Tibial nerve (tissue), 4 donors: ENCODE results near the gene THSD7B. TPM values are rescaled to one million over a fixed set of nuclear protein-coding genes. Genes with fewer than 3 reads are reported as not detected.

ENCODE experiments used
- DNase-seq, 2 donors: peaks; one replicate each; pipeline ENCODE4 v3.0.0-alpha.2; 2019; ENCODE audit warnings: low spot score in 2 of 2
- H3K27ac ChIP-seq, 4 donors: fragments of 200-600 bp; sonication (generic) in 3 of 4; one replicate each; pipeline ENCODE4 v1.5.1; 2017 to 2019; ENCODE audit warnings: mild to moderate bottlenecking in 1 of 4
- H3K27me3 ChIP-seq, 2 donors: fragments of 200-600 bp; sonication (generic) in 1 of 2; one replicate each; pipeline versions ENCODE4 v1.5.1 to v1.6.0; 2017 to 2019
- H3K36me3 ChIP-seq, 3 donors: fragments of 200-600 bp; sonication (generic); one replicate each; pipeline ENCODE4 v1.5.1; 2018 to 2019
- H3K4me1 ChIP-seq, 4 donors: fragments of 200-600 bp; sonication (generic) in 3 of 4; one replicate each; pipeline ENCODE4 v1.5.1; 2017 to 2019
- H3K4me3 ChIP-seq, 4 donors: fragments of 200-600 bp; sonication (generic) in 3 of 4; one replicate each; pipeline ENCODE4 v1.5.1; 2017 to 2019; ENCODE audit warnings: mild to moderate bottlenecking in 1 of 4, moderate library complexity in 1 of 4
- H3K9me3 ChIP-seq, 4 donors: fragments of 200-600 bp; sonication (generic) in 3 of 4; one replicate each; pipeline ENCODE4 v1.5.1; 2017 to 2019
- CTCF ChIP-seq, 5 experiments: fragments of 200-600 bp in 3 of 5; fragments of 450-650 bp in 2 of 5; sonication (generic) in 3 of 5; IDR thresholded peaks; one replicate each; pipeline ENCODE4 v1.5.1; 2016 to 2019; ENCODE audit warnings: antibody characterized with exemption in 5 of 5, mild to moderate bottlenecking in 3 of 5, moderate library complexity in 2 of 5
- EP300 ChIP-seq, 2 donors: sonication (generic); formaldehyde crosslinking; IDR thresholded peaks; one replicate each; pipeline ENCODE4 v1.6.1; 2017; ENCODE audit warnings: antibody characterized with exemption in 2 of 2, mild to moderate bottlenecking in 1 of 2
- POLR2A ChIP-seq, 2 donors: fragments of 450-650 bp; IDR thresholded peaks; one replicate each; pipeline ENCODE4 v1.6.1; 2017; ENCODE audit warnings: antibody characterized with exemption in 2 of 2, mild to moderate bottlenecking in 2 of 2, moderate library complexity in 2 of 2
- WGBS, 2 donors: methylation state at CpG; one replicate each; pipeline ENCODE4 v1.1.5; 2018; 5-methylcytosine and 5-hydroxymethylcytosine counted together
- total RNA-seq, 4 donors: library from RNA; depleted of rRNA; stranded (reverse); fragments of >200 nt; gene quantifications; one replicate each; pipeline ENCODE4 v1.1.0, GENCODE V29; 2016

The THSD7B gene
- total RNA-seq, 4 donors from 2014 or later, result 1.5 to 13.8 (median 6.7) TPM

- no peak for DNase-seq
- Histone ChIP-seq H3K9me3 (no peaks in the 10 kb centered on the region), H3K4me1 (peaks cover 0 to 14% (median 0%) of the 10 kb centered on the region in 4 donors), H3K27me3 (no peaks in the 10 kb centered on the region), H3K27ac (no peak overlapping the region), H3K4me3 (no peak overlapping the region), H3K36me3 (no peaks in the 10 kb centered on the region)
- TF ChIP-seq EP300 (IDR thresholded peaks at IDR 0.05), result no peak
- no peak for TF ChIP-seq POLR2A (IDR thresholded peaks at IDR 0.05)
- no peak for TF ChIP-seq CTCF (IDR thresholded peaks at IDR 0.05)
- WGBS, 2 donors, result 41 to 56% methylated on average over 10 of the region's 10 CpGs
Observed at GRCh38 chr2:137115081-137115794, 349.9 kb downstream of the THSD7B start.

- no peaks in the 10 kb centered on the region for H3K27me3 ChIP-seq
- TF ChIP-seq POLR2A (IDR thresholded peaks at IDR 0.05) (no peak), EP300 (IDR thresholded peaks at IDR 0.05) (no peak), CTCF (IDR thresholded peaks at IDR 0.05) (no peak)
- no peaks in the 10 kb centered on the region for H3K9me3 ChIP-seq
- H3K4me1 ChIP-seq, result peaks cover 0 to 14% (median 0%) of the 10 kb centered on the region in 4 donors
- WGBS, 2 donors, result 83 to 85% methylated on average over 1 of the region's 1 CpG
- no peak for DNase-seq
- peak overlapping the region in 1 of 4 donors; percentile 21 for H3K27ac ChIP-seq
- H3K36me3 ChIP-seq, result no peaks in the 10 kb centered on the region
- no peak overlapping the region for H3K4me3 ChIP-seq
Observed at GRCh38 chr2:137115795-137116089, 350.4 kb downstream of the THSD7B start.

- no peak for DNase-seq
- H3K4me3 ChIP-seq, result no peak overlapping the region
- peaks cover 0 to 14% (median 0%) of the 10 kb centered on the region in 4 donors for H3K4me1 ChIP-seq
- no peak overlapping the region for H3K27ac ChIP-seq
- H3K9me3 ChIP-seq, result no peaks in the 10 kb centered on the region
- no peaks in the 10 kb centered on the region for H3K36me3 ChIP-seq
- TF ChIP-seq EP300 (IDR thresholded peaks at IDR 0.05) (no peak), CTCF (IDR thresholded peaks at IDR 0.05) (no peak), POLR2A (IDR thresholded peaks at IDR 0.05) (no peak)
- H3K27me3 ChIP-seq, result no peaks in the 10 kb centered on the region
Observed at GRCh38 chr2:137117385-137117784, 352.0 kb downstream of the THSD7B start.

- H3K9me3 ChIP-seq, result no peaks in the 10 kb centered on the region
- peaks cover 0 to 14% (median 0%) of the 10 kb centered on the region in 4 donors for H3K4me1 ChIP-seq
- no peak for DNase-seq
- no peak overlapping the region for H3K27ac ChIP-seq
- no peaks in the 10 kb centered on the region for H3K36me3 ChIP-seq
- TF ChIP-seq EP300 (IDR thresholded peaks at IDR 0.05) (no peak), POLR2A (IDR thresholded peaks at IDR 0.05) (no peak)
- no peak overlapping the region for H3K4me3 ChIP-seq
- H3K27me3 ChIP-seq, result no peaks in the 10 kb centered on the region
Observed at GRCh38 chr2:137118140-137118539, 352.8 kb downstream of the THSD7B start.

- no peak for TF ChIP-seq POLR2A (IDR thresholded peaks at IDR 0.05)
- TF ChIP-seq CTCF (IDR thresholded peaks at IDR 0.05), result no peak
- TF ChIP-seq EP300 (IDR thresholded peaks at IDR 0.05), result no peak
- 94 to 100% methylated on average over 1 of the region's 1 CpG for WGBS, 2 donors
- no peak for DNase-seq
Observed at GRCh38 chr2:137123226-137123625, 357.9 kb downstream of the THSD7B start.

More at GRCh38 chr2:137123226-137123625, 357.9 kb downstream of the THSD7B start:
- Histone ChIP-seq H3K9me3 (peaks cover 0 to 8% (median 0%) of the 10 kb centered on the region in 4 donors), H3K4me1 (no peaks in the 10 kb centered on the region), H3K4me3 (no peak overlapping the region), H3K36me3 (no peaks in the 10 kb centered on the region), H3K27me3 (no peaks in the 10 kb centered on the region), H3K27ac (no peak overlapping the region)
